CD14-positive monocyte (primary cell): ENCODE data around the gene MAP2K6. TPM values are rescaled to one million over a fixed set of nuclear protein-coding genes. Genes with fewer than 3 reads are reported as not detected.

Source experiments
- DNase-seq, 3 donors: peaks; one replicate each; pipeline ENCODE4 v3.0.0-alpha.2; 2011 to 2022
- H2AFZ ChIP-seq: 2 replicates; pipeline ENCODE4 v1.6.0; 2012; ENCODE audit warnings: mild to moderate bottlenecking, low read depth, low read length, inconsistent platforms; ENCODE audit not compliant: insufficient read depth, poor library complexity, severe bottlenecking
- H3K27ac ChIP-seq, 2 donors: 1 replicate in 1 of 2; 2 replicates in 1 of 2; pipeline ENCODE4 v1.5.1; 2012 to 2013; ENCODE audit warnings: low read length in 2 of 2, control low read depth in 1 of 2, inconsistent platforms in 1 of 2, low read depth in 1 of 2, mild to moderate bottlenecking in 1 of 2
- H3K27me3 ChIP-seq, 2 donors: one replicate each; pipeline versions ENCODE4 v1.6.0 to v1.6.1; 2011 to 2013; ENCODE audit warnings: low read length in 2 of 2; ENCODE audit not compliant: control insufficient read depth in 2 of 2, insufficient read depth in 2 of 2
- H3K36me3 ChIP-seq, 2 donors: replicated peaks in 1 of 2; 1 replicate in 1 of 2; 2 replicates in 1 of 2; pipeline versions ENCODE4 v1.5.1 to v1.6.1; 2012 to 2013; ENCODE audit warnings: low read length in 2 of 2, control low read depth in 1 of 2, inconsistent platforms in 1 of 2, mild to moderate bottlenecking in 1 of 2; ENCODE audit not compliant: insufficient read depth in 2 of 2, control insufficient read depth in 1 of 2
- H3K4me1 ChIP-seq, 2 donors: 1 replicate in 1 of 2; 2 replicates in 1 of 2; pipeline versions ENCODE4 v1.5.1 to v1.6.1; 2012 to 2013; ENCODE audit warnings: low read length in 2 of 2, control low read depth in 1 of 2, inconsistent platforms in 1 of 2, mild to moderate bottlenecking in 1 of 2, moderate library complexity in 1 of 2; ENCODE audit not compliant: insufficient read depth in 2 of 2, control insufficient read depth in 1 of 2
- H3K4me2 ChIP-seq: replicated peaks from 2 replicates; pipeline ENCODE3; 2012; ENCODE audit warnings: low read length, moderate library complexity, mild to moderate bottlenecking; ENCODE audit not compliant: poor library complexity, severe bottlenecking; ENCODE audit errors: extremely low read depth
- H3K4me3 ChIP-seq, 3 experiments: fragments of 200-600 bp in 1 of 3; sonication (generic) in 1 of 3; replicated peaks in 1 of 3; 1 replicate in 2 of 3; 2 replicates in 1 of 3; pipeline ENCODE4 v1.5.1; 2011 to 2013; ENCODE audit warnings: low read length in 3 of 3, mild to moderate bottlenecking in 3 of 3, control low read depth in 2 of 3, low read depth in 2 of 3, inconsistent platforms in 1 of 3, moderate library complexity in 1 of 3
- H3K79me2 ChIP-seq: 2 replicates; pipeline ENCODE4 v1.6.0; 2012; ENCODE audit warnings: mild to moderate bottlenecking, control low read depth, inconsistent platforms, low read length, moderate library complexity; ENCODE audit not compliant: insufficient read depth
- H3K9ac ChIP-seq: 2 replicates; pipeline ENCODE4 v1.6.0; 2017; ENCODE audit warnings: low read length, mild to moderate bottlenecking; ENCODE audit not compliant: insufficient read depth, poor library complexity, severe bottlenecking
- H3K9me3 ChIP-seq, 2 donors: replicated peaks in 1 of 2; 1 replicate in 1 of 2; 2 replicates in 1 of 2; pipeline versions ENCODE4 v1.5.1 to v1.6.1; 2012 to 2013; ENCODE audit warnings: low read length in 2 of 2, control low read depth in 1 of 2; ENCODE audit not compliant: control insufficient read depth in 1 of 2, insufficient read depth in 1 of 2
- H4K20me1 ChIP-seq: 2 replicates; pipeline ENCODE4 v1.6.0; 2012; ENCODE audit warnings: mild to moderate bottlenecking, low read length, control low read depth, moderate library complexity; ENCODE audit not compliant: insufficient read depth
- H3K27ac Mint-ChIP-seq, 7 donors: one replicate each; pipeline ENCODE4 v1.8.0; 2020; ENCODE audit warnings: mild to moderate bottlenecking in 7 of 7, mixed read lengths in 7 of 7, moderate library complexity in 6 of 7, inconsistent platforms in 2 of 7
- H3K27me3 Mint-ChIP-seq, 3 donors: one replicate each; pipeline ENCODE4 v1.8.0; 2021 to 2022; ENCODE audit warnings: low read depth in 3 of 3, mild to moderate bottlenecking in 3 of 3, mixed read lengths in 3 of 3, moderate library complexity in 3 of 3, inconsistent platforms in 1 of 3
- H3K36me3 Mint-ChIP-seq, 2 donors: one replicate each; pipeline ENCODE4 v1.8.0; 2020; ENCODE audit warnings: mixed read lengths in 2 of 2, inconsistent platforms in 1 of 2, mild to moderate bottlenecking in 1 of 2
- H3K4me1 Mint-ChIP-seq: one replicate; pipeline ENCODE4 v1.8.0; 2020; ENCODE audit warnings: mild to moderate bottlenecking, mixed read lengths
- H3K4me3 Mint-ChIP-seq, 2 donors: one replicate each; pipeline ENCODE4 v1.8.0; 2020; ENCODE audit warnings: mild to moderate bottlenecking in 2 of 2, mixed read lengths in 2 of 2, moderate library complexity in 1 of 2
- H3K9me3 Mint-ChIP-seq, 7 donors: one replicate each; pipeline ENCODE4 v1.8.0; 2020 to 2022; ENCODE audit warnings: mixed read lengths in 7 of 7, mild to moderate bottlenecking in 6 of 7, moderate library complexity in 6 of 7, inconsistent platforms in 2 of 7
- WGBS: methylation state at CpG from one replicate; pipeline ENCODE4 v1.1.5; 2013; ENCODE audit warnings: missing lambda C conversion rate; ENCODE audit not compliant: insufficient coverage; 5-methylcytosine and 5-hydroxymethylcytosine counted together
- intact Hi-C, 2 donors: fragments of 100-400 bp; cut with micrococcal nuclease; formaldehyde crosslinking; loops; one replicate each; pipeline versions ENCODE4 v1.15.0 to v1.15.1; 2023
- polyA plus RNA-seq, 3 donors: library from polyadenylated mRNA; depleted of rRNA in 1 of 3; unstranded in 2 of 3; stranded (reverse) in 1 of 3; fragments of 300-500 nt in 2 of 3; fragments of >200 nt in 1 of 3; fragmentation: Illumina TruSeq in 2 of 3; gene quantifications; 1 replicate in 2 of 3; 2 replicates in 1 of 3; pipeline ENCODE4 v1.2.3, GENCODE V29; 2012 to 2021
- TF ChIP-seq, protein P1 (sequence below): fragments of 200-600 bp; IDR thresholded peaks from one replicate; pipeline ENCODE4 v1.8.0; 2022; ENCODE audit warnings: antibody characterized with exemption, mild to moderate bottlenecking

The MAP2K6 gene
- polyA plus RNA-seq, 3 donors, result 13.5 to 28.9 (median 18.5) TPM

DNA sequence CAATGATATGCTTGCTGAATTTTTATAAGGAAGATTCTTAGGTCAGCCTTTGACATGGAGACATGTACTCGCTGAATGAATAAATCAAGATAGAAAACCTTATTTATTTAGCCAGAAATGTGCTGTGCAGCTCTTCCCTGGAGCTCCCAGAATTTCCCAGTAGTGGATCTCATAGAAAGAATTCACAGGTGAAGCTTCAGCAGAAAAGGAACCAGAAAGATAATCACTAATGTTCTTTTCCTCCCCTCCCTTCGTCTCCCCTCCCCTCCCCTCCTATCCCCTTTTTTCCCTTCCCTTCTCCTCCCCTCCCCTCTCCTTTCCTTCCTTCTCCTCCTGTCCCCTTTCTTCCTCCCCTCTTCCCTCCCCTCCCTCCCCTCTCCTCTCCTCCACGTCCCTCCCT is 158.2 kb downstream of the MAP2K6 start:
- Histone ChIP-seq H3K4me2 (no peak overlapping the region), H4K20me1 (no peaks in the 10 kb centered on the region), H3K4me3 (no peak overlapping the region), H3K36me3 (no peaks in the 10 kb centered on the region), H3K27me3 (no peaks in the 10 kb centered on the region), H3K9ac (no peak overlapping the region), H3K4me1 (peaks cover 0 to 5% of the 10 kb centered on the region in 2 donors), H3K9me3 (no peaks in the 10 kb centered on the region), H2AFZ (no peak overlapping the region), H3K79me2 (no peaks in the 10 kb centered on the region), H3K27ac (no peak overlapping the region)
- TF ChIP-seq, protein P1, sequence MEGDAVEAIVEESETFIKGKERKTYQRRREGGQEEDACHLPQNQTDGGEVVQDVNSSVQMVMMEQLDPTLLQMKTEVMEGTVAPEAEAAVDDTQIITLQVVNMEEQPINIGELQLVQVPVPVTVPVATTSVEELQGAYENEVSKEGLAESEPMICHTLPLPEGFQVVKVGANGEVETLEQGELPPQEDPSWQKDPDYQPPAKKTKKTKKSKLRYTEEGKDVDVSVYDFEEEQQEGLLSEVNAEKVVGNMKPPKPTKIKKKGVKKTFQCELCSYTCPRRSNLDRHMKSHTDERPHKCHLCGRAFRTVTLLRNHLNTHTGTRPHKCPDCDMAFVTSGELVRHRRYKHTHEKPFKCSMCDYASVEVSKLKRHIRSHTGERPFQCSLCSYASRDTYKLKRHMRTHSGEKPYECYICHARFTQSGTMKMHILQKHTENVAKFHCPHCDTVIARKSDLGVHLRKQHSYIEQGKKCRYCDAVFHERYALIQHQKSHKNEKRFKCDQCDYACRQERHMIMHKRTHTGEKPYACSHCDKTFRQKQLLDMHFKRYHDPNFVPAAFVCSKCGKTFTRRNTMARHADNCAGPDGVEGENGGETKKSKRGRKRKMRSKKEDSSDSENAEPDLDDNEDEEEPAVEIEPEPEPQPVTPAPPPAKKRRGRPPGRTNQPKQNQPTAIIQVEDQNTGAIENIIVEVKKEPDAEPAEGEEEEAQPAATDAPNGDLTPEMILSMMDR, result no peak
- Mint-ChIP-seq H3K4me1 (peaks cover 8% of the 10 kb centered on the region), H3K9me3 (no peaks in the 10 kb centered on the region), H3K27ac (no peak overlapping the region), H3K36me3 (no peaks in the 10 kb centered on the region), H3K27me3 (peaks cover 5 to 7% (median 7%) of the 10 kb centered on the region in 3 donors), H3K4me3 (no peak overlapping the region)
- intact Hi-C loops, result loop anchor here in 1 of 2 donors (10.0 kb wide), 1 partner anchor 1062 kb away; no protein-coding TSS in a partner anchor
- 94% methylated on average over 1 of the region's 3 CpGs for WGBS
- no peak for DNase-seq

DNA sequence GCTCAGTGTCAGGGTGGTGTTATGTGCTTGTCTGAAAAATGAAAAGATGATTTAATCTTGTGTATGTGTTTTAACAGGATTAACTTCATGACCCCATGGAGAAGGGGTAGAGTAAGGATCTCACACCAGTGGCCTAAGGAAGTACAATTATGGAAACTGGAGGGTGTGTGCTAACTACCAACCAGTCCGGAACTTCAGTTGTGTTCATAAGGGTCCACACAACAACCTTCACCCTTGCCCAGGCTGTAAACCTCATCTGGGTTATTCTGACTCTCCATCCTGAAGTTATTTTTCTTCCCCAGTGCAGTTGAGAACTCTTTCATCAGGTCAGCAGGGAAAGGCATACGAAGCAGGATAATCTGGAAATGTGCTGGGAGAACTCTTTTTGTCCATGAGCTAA is 158.9 kb downstream of the MAP2K6 start:
- no peak overlapping the region for H3K4me3 Mint-ChIP-seq
- H3K9me3 ChIP-seq, result no peaks in the 10 kb centered on the region
- peaks cover 0 to 5% of the 10 kb centered on the region in 2 donors for H3K4me1 ChIP-seq
- no peaks in the 10 kb centered on the region for H3K79me2 ChIP-seq
- H3K4me3 ChIP-seq, result no peak overlapping the region
- H2AFZ ChIP-seq, result no peak overlapping the region
- TF ChIP-seq, protein P1, result no peak
- H3K27me3 Mint-ChIP-seq, result peaks cover 5 to 7% (median 7%) of the 10 kb centered on the region in 3 donors
- intact Hi-C loops, result loop anchor here in 1 of 2 donors (10.0 kb wide), 1 partner anchor 1061 kb away; no protein-coding TSS in a partner anchor
- no peaks in the 10 kb centered on the region for H3K36me3 Mint-ChIP-seq
- no peaks in the 10 kb centered on the region for H4K20me1 ChIP-seq
- H3K4me1 Mint-ChIP-seq, result peaks cover 8% of the 10 kb centered on the region
- H3K4me2 ChIP-seq, result no peak overlapping the region
- H3K9ac ChIP-seq, result no peak overlapping the region
- no peak overlapping the region for H3K27ac ChIP-seq
- no peak overlapping the region for H3K27ac Mint-ChIP-seq
- WGBS, result no CpG with 5 or more reads among the region's 2 CpGs
- DNase-seq, result no peak
- H3K36me3 ChIP-seq, result no peaks in the 10 kb centered on the region
- no peaks in the 10 kb centered on the region for H3K9me3 Mint-ChIP-seq
- no peaks in the 10 kb centered on the region for H3K27me3 ChIP-seq
